AG04450 (cell line): Measurements from ENCODE around the gene B3GAT1. TPM values are rescaled to one million over a fixed set of nuclear protein-coding genes. Genes with fewer than 3 reads are reported as not detected.

ENCODE experiments used
- CTCF ChIA-PET: fragments of 300-600, 350-600 bp; formaldehyde crosslinking; extraction: SDS; loops from one replicate; lab custom pipeline; 2022; ENCODE audit warnings: antibody characterized with exemption, inconsistent platforms; lab: Charles Lee
- POLR2A ChIA-PET: fragments of 350-600 bp; formaldehyde crosslinking; extraction: SDS; loops from one replicate; lab custom pipeline; 2021; ENCODE audit warnings: antibody characterized with exemption, inconsistent platforms; lab: Yijun Ruan, JAX
- DNase-seq: peaks from one replicate; pipeline ENCODE4 v3.0.0-alpha.2; 2011; ENCODE audit warnings: low read depth, low spot score
- H3K27ac ChIP-seq: one replicate; pipeline ENCODE4 v1.5.1; 2012; ENCODE audit warnings: low read depth, low read length, control low read depth
- H3K27me3 ChIP-seq: one replicate; pipeline ENCODE4 v1.6.0; 2012; ENCODE audit warnings: low read length; ENCODE audit not compliant: control insufficient read depth, insufficient read depth
- H3K4me3 ChIP-seq: 2 replicates; pipeline ENCODE4 v1.5.1; 2011; ENCODE audit warnings: mild to moderate bottlenecking, low read depth, low read length, control low read depth
- H3K9me3 ChIP-seq: 2 replicates; pipeline ENCODE4 v1.5.1; 2012; ENCODE audit warnings: low read length; ENCODE audit not compliant: control insufficient read depth, insufficient read depth
- polyA plus RNA-seq: library from polyadenylated mRNA; depleted of rRNA; stranded (reverse); fragments of >200 nt; gene quantifications from 2 replicates; pipeline ENCODE4 v1.2.3, GENCODE V29; 2011
- TF ChIP-seq, protein P1 (sequence below): IDR thresholded peaks from 2 replicates; pipeline ENCODE4 v1.5.1; 2011; ENCODE audit warnings: low read depth, low read length, control low read depth, inconsistent platforms

Gene B3GAT1
- polyA plus RNA-seq, 1 experiment, result not detected

DNA sequence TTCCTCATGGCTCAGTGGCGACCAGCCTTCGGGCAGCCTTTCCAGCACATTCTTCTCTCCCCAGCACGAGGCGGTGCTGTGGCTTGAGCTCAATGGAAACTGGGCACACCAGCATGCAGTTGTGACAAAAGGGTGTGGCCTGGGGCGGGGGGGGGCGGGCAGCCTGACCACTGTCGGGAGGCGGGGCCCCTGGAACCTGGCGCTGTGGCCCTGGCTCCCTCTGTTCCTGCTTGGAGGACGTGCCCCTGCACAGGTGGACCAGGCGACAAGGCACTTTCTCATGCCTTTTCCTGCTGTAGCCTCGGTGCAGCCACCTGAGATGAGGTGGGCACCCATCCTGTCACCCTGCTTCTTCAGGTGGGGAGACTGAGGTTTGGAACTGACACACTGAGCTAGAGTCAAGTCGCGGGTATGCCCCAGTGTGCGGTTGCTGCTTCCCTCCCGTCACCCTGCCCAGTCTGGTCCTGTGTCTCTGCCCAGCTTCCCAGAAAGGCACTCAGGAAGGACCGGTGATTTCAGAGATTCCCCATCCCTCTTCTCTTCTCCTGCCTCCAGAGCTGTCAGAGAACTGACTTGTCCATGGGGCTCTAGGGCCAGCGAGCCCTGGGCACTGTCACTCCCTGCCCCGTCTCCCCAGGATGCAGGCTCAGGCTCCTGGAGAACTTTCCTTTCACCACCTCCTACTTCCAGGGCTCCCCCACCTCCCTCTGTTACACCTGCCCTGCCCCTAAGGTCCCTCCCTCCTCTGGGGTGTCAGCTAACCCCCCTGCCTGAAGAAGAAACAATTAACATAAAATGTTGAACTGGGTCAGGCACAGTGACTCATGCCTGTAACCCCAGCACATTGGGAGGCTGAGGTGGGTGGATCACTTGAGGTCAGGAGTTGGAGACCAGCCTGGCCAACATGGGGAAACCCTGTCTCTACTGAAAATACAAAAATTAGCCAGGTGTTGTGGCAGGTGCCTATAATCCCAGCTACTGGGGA, 9.9 kb downstream of the B3GAT1 start:
- no peak overlapping the region for H3K27ac ChIP-seq
- TF ChIP-seq, protein P1, sequence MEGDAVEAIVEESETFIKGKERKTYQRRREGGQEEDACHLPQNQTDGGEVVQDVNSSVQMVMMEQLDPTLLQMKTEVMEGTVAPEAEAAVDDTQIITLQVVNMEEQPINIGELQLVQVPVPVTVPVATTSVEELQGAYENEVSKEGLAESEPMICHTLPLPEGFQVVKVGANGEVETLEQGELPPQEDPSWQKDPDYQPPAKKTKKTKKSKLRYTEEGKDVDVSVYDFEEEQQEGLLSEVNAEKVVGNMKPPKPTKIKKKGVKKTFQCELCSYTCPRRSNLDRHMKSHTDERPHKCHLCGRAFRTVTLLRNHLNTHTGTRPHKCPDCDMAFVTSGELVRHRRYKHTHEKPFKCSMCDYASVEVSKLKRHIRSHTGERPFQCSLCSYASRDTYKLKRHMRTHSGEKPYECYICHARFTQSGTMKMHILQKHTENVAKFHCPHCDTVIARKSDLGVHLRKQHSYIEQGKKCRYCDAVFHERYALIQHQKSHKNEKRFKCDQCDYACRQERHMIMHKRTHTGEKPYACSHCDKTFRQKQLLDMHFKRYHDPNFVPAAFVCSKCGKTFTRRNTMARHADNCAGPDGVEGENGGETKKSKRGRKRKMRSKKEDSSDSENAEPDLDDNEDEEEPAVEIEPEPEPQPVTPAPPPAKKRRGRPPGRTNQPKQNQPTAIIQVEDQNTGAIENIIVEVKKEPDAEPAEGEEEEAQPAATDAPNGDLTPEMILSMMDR, result no peak
- H3K27me3 ChIP-seq, result no peaks in the 10 kb centered on the region
- H3K4me3 ChIP-seq, result no peak overlapping the region
- DNase-seq, result no peak
- CTCF ChIA-PET, result no interaction called here
- peaks cover 66% of the 10 kb centered on the region for H3K9me3 ChIP-seq
- POLR2A ChIA-PET, result no interaction called here

DNA sequence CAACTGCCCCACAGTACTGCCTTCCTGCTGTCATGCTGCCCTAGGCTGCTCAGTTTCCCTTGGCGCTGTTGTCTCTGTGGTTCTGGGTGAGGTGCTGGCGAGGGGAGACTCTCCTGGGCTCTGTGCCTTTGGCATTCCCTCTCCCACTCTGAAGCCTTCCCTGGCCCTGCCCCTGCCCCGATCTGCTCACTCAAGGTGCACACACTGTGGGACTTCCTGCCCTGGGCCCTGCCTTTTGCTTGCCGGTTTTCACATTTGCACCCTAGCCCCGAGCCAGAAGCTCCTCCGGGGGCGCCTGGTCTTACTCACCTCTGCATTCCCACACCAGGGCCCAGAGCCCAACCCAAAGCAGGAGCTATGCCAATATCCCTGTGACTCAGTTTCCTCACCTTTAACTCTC, 12.0 kb downstream of the B3GAT1 start:
- TF ChIP-seq, protein P1, result no peak
- H3K9me3 ChIP-seq, result peaks cover 70% of the 10 kb centered on the region
- ChIA-PET POLR2A (no interaction called here), CTCF (no interaction called here)
- no peak overlapping the region for H3K27ac ChIP-seq
- DNase-seq, result no peak
- no peak overlapping the region for H3K4me3 ChIP-seq
- no peaks in the 10 kb centered on the region for H3K27me3 ChIP-seq

DNA sequence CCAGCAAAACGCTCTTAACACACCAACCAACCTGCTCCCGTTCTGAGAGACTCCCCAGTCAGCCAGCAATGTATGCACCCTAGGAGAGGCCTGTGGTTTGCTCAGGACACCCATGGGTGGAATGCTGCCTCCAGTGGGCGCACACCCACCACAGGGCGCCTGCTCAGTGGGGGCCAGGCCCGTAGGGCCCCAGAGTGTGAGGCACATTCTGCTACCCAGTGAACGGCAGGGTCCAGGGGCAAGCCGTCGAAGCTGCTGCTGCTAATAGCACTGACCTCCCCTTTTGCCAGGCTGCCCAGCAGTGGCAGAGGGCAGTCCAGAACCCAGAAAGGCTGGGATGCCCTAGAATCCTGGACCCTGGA, 12.8 kb downstream of the B3GAT1 start:
- CTCF ChIA-PET, result interaction anchor here (0.6 kb wide), 1 partner anchor 311 kb away, joined by 3 read pairs; no protein-coding TSS in a partner anchor
- H3K27me3 ChIP-seq, result no peaks in the 10 kb centered on the region
- TF ChIP-seq, protein P1, result no peak
- peaks cover 66% of the 10 kb centered on the region for H3K9me3 ChIP-seq
- no peak overlapping the region for H3K27ac ChIP-seq
- no peak for DNase-seq
- POLR2A ChIA-PET, result no interaction called here
- no peak overlapping the region for H3K4me3 ChIP-seq

DNA sequence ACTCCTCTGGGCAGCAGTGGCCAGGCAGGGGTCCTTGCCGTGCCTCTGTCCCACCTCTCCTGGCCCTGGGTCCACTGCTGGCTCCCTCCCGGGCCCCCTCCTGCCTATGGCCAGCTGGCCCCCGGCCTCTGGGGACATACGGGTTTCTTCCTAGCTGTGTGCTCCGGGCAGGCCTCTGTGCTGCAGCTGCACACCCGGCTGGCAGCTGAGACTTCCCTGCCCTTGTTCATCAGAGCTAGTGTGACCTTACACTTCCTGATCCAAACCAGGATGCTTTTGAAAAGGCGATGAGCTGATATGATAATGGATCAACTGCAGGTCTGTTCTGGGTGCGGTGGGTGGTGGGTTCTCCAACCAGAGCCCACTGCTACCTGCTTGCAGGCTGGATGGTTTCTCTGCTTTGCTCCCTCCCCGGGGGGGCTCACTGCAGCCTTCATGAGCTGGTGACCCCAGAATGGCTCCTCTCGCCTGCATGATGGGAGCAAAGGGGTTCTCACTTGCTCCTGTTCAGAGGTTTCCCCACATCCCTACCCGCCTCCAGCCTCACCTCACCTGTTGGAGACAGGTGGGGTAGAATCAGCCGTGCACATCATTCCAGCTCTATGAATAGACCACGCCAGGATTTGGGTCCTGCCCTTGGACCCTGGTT, 13.3 kb downstream of the B3GAT1 start:
- CTCF ChIA-PET, result interaction anchor here (0.6 kb wide), 1 partner anchor 312 kb away, joined by 3 read pairs; no protein-coding TSS in a partner anchor
- TF ChIP-seq, protein P1, result no peak
- Histone ChIP-seq H3K27ac (no peak overlapping the region), H3K4me3 (no peak overlapping the region), H3K27me3 (no peaks in the 10 kb centered on the region), H3K9me3 (peaks cover 70% of the 10 kb centered on the region)
- no peak for DNase-seq
- POLR2A ChIA-PET, result no interaction called here

DNA sequence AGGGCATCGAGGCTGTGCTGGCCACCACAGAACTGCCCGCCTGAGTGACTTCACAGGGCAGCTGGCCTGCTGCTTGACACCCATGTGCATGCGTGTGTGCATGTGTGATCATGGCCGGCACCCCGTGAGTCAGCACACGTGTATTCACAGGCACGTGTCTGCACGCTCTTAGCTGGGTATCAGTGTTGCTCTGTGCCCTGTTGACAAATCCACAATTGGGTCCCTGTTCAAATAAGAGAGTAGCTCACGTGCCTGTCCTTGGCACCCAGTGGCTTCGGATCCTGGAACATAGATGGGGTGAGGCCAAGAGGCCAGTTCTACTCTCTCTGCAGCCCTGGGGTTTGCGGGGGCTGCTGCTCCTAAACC, 14.0 kb downstream of the B3GAT1 start:
- ChIA-PET POLR2A (no interaction called here), CTCF (no interaction called here)
- H3K27ac ChIP-seq, result no peak overlapping the region
- TF ChIP-seq, protein P1, result no peak
- no peak overlapping the region for H3K4me3 ChIP-seq
- H3K9me3 ChIP-seq, result peaks cover 69% of the 10 kb centered on the region
- no peaks in the 10 kb centered on the region for H3K27me3 ChIP-seq
- no peak for DNase-seq
